ENCODE data around the gene GPN2. TPM values are rescaled to one million over a fixed set of nuclear protein-coding genes. Genes with fewer than 3 reads are reported as not detected.
"Not testable (repeated sequence)": the region's sequence is repeated elsewhere in the genome, so short reads cannot be mapped to it uniquely, and the experiment has no call there.

The GPN2 gene
- total RNA-seq, 1 donor from 2014 or later = 26.4 TPM

DNA sequence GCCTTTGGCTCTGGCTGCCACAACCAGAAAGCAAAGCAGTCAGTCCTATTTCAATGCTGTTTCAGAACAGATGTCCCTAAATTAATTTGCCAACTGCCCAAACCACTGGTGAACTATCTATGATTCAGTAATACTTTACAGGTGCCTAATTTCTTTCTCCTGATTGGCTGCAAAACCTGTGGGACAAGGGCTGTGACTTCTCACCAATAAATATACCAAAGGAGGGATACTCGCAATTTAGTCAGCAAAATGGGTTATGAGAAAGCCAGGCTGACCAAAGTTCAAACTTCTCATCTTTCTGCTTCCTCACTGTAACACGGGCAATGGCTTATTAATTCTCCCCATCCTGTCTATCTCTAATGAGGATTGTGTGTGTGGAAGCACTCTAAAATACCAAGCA, 12.8 kb downstream of the GPN2 start:
- Mint-ChIP-seq H3K4me1 (ENCODE audit: unreplicated experiment) (no peaks in the 10 kb centered on the region), H3K27me3 (ENCODE audit: unreplicated experiment) (no peaks in the 10 kb centered on the region), H3K27ac (ENCODE audit: unreplicated experiment) (no peak overlapping the region), H3K9me3 (ENCODE audit: unreplicated experiment) (no peaks in the 10 kb centered on the region), H3K36me3 (ENCODE audit: unreplicated experiment) (peaks cover 9% of the 10 kb centered on the region), H3K4me3 (ENCODE audit: unreplicated experiment) (no peak overlapping the region)
- DNase-seq (ENCODE audit: extremely low spot score, unreplicated experiment) = no peak
- TF ChIP-seq, protein P1, sequence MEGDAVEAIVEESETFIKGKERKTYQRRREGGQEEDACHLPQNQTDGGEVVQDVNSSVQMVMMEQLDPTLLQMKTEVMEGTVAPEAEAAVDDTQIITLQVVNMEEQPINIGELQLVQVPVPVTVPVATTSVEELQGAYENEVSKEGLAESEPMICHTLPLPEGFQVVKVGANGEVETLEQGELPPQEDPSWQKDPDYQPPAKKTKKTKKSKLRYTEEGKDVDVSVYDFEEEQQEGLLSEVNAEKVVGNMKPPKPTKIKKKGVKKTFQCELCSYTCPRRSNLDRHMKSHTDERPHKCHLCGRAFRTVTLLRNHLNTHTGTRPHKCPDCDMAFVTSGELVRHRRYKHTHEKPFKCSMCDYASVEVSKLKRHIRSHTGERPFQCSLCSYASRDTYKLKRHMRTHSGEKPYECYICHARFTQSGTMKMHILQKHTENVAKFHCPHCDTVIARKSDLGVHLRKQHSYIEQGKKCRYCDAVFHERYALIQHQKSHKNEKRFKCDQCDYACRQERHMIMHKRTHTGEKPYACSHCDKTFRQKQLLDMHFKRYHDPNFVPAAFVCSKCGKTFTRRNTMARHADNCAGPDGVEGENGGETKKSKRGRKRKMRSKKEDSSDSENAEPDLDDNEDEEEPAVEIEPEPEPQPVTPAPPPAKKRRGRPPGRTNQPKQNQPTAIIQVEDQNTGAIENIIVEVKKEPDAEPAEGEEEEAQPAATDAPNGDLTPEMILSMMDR (IDR thresholded peaks at IDR 0.05) = no peak

- Mint-ChIP-seq H3K36me3 (ENCODE audit: unreplicated experiment) (peaks cover 3% of the 10 kb centered on the region), H3K4me3 (ENCODE audit: unreplicated experiment) (no peak overlapping the region), H3K4me1 (ENCODE audit: unreplicated experiment) (no peaks in the 10 kb centered on the region), H3K27me3 (ENCODE audit: unreplicated experiment) (no peaks in the 10 kb centered on the region), H3K27ac (ENCODE audit: unreplicated experiment) (no peak overlapping the region), H3K9me3 (ENCODE audit: unreplicated experiment) (no peaks in the 10 kb centered on the region)
- TF ChIP-seq, protein P1 (IDR thresholded peaks at IDR 0.05) = no peak
- DNase-seq (ENCODE audit: extremely low spot score, unreplicated experiment) = no peak
Observed at GRCh38 chr1:26874896-26875295, 15.2 kb downstream of the GPN2 start.

DNA sequence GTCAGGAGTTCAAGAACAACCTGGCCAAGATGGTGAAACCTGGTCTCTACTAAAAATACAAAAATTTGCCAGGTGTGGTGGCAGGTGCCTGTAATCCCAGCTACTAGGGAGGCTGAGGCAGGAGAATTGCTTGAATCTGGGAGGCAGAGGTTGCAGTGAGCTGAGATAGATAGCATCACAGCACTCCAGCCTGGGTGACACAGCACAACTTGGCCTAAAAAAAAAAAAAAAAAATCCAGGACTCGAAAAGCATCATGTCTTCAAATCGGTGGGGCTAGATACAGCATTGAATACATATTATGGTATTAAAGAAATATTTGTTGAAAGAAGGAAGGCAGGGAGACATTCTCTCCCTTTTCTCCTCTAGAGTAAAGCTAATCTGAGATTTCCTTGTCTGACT, 17.0 kb downstream of the GPN2 start:
- H3K4me1 Mint-ChIP-seq (ENCODE audit: unreplicated experiment); H3K27me3 Mint-ChIP-seq (ENCODE audit: unreplicated experiment); H3K4me3 Mint-ChIP-seq (ENCODE audit: unreplicated experiment); DNase-seq (ENCODE audit: extremely low spot score, unreplicated experiment); H3K9me3 Mint-ChIP-seq (ENCODE audit: unreplicated experiment); H3K27ac Mint-ChIP-seq (ENCODE audit: unreplicated experiment); H3K36me3 Mint-ChIP-seq (ENCODE audit: unreplicated experiment): not testable (repeated sequence)

DNA sequence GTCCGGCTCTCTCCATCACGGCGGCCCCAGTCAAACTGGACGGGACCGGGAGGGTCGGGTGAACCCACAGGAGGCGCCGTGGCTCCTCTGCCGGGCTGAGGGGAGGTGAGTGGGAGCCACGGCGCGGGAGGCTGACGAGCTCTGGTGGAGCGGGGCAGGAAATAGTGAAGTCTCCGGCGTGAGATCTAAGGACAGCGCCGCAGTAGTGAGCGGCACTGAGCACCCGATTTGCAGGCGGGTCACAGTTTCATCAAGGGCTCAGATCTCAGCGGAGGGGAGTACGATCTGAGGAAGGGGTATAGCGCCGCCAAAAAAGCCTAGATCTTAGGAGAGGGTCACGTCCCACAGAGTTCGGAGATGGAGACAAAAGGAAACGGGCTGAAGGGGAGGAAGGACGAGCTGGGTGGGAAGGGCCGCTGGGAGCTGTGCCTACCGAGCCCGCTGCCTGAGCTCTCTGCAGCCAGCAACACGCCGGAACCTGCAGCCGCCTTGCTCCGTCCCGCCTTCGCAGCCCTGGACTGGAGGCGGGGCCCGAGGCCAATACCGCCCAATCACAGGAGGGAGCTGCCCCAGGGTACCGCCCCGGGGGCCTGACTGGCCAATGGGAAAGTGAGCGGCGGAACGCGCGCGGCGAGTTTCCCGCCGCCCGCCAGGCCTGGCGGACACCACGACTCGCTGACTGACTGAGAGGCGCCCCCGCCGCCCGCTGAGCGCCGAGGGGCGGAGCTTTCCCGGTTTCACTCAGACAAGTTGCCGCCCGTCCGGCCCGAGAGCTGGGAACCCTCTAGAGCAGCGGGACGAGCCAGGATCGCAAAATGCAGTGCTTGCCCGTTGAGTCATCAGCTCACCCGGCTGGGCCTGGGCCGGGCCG, 25.2 kb downstream of the GPN2 start:
- Mint-ChIP-seq H3K9me3 (ENCODE audit: unreplicated experiment) (no peaks in the 10 kb centered on the region), H3K27me3 (ENCODE audit: unreplicated experiment) (no peaks in the 10 kb centered on the region), H3K27ac (ENCODE audit: unreplicated experiment) (peak overlapping the region; percentile 87), H3K36me3 (ENCODE audit: unreplicated experiment) (no peaks in the 10 kb centered on the region), H3K4me3 (ENCODE audit: unreplicated experiment) (peak overlapping the region; percentile 92), H3K4me1 (ENCODE audit: unreplicated experiment) (peaks cover 22% of the 10 kb centered on the region)
- TF ChIP-seq, protein P1 (IDR thresholded peaks at IDR 0.05) = no peak
- peak; percentile 99 for DNase-seq (ENCODE audit: extremely low spot score, unreplicated experiment)

DNA sequence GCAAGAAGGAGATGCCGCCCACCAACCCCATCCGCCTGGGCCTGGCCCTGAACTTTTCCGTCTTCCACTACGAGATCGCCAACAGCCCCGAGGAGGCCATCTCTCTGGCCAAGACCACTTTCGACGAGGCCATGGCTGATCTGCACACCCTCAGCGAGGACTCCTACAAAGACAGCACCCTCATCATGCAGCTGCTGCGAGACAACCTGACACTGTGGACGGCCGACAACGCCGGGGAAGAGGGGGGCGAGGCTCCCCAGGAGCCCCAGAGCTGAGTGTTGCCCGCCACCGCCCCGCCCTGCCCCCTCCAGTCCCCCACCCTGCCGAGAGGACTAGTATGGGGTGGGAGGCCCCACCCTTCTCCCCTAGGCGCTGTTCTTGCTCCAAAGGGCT, 26.4 kb downstream of the GPN2 start:
- no peak overlapping the region for H3K27ac Mint-ChIP-seq (ENCODE audit: unreplicated experiment)
- TF ChIP-seq, protein P1 (IDR thresholded peaks at IDR 0.05) = no peak
- H3K4me3 Mint-ChIP-seq (ENCODE audit: unreplicated experiment) = no peak overlapping the region
- no peaks in the 10 kb centered on the region for H3K27me3 Mint-ChIP-seq (ENCODE audit: unreplicated experiment)
- H3K4me1 Mint-ChIP-seq (ENCODE audit: unreplicated experiment) = peaks cover 22% of the 10 kb centered on the region
- H3K9me3 Mint-ChIP-seq (ENCODE audit: unreplicated experiment) = no peaks in the 10 kb centered on the region
- H3K36me3 Mint-ChIP-seq (ENCODE audit: unreplicated experiment) = no peaks in the 10 kb centered on the region
- no peak for DNase-seq (ENCODE audit: extremely low spot score, unreplicated experiment)

All from osteocyte (in vitro differentiated cells).